Liver (tissue), 3 donors: ENCODE data around the gene TSPAN15.

Source experiments
- ATF3 ChIP-seq: IDR thresholded peaks from 2 replicates; pipeline ENCODE4 v1.6.1; 2016; ENCODE audit warnings: antibody characterized with exemption
- CTCF ChIP-seq: fragments of 150-350 bp; IDR thresholded peaks from 2 replicates; pipeline ENCODE4 v1.5.1; 2017; ENCODE audit warnings: improper control_type of control experiment, low read depth, low read length; ENCODE audit not compliant: missing input control
- EGR1 ChIP-seq, 2 donors: IDR thresholded peaks; 2 replicates each; pipeline ENCODE4 v1.6.1; 2016 to 2018; ENCODE audit warnings: antibody characterized with exemption in 2 of 2, low read depth in 2 of 2
- GABPA ChIP-seq, 2 donors: IDR thresholded peaks in 1 of 2; conservative IDR thresholded peaks in 1 of 2; 2 replicates each; pipeline ENCODE4 v1.6.1; 2016; ENCODE audit warnings: antibody characterized with exemption in 2 of 2, mild to moderate bottlenecking in 1 of 2, moderate library complexity in 1 of 2
- JUND ChIP-seq, 2 donors: IDR thresholded peaks; 2 replicates each; pipeline ENCODE4 v1.6.1; 2016; ENCODE audit warnings: antibody characterized with exemption in 2 of 2
- MAX ChIP-seq: IDR thresholded peaks from 2 replicates; pipeline ENCODE4 v1.6.1; 2016; ENCODE audit warnings: antibody characterized with exemption
- NR2F2 ChIP-seq: IDR thresholded peaks from 2 replicates; pipeline ENCODE4 v1.6.1; 2016; ENCODE audit warnings: antibody characterized with exemption
- RAD21 ChIP-seq, 2 donors: IDR thresholded peaks; 2 replicates each; pipeline ENCODE4 v1.6.1; 2016; ENCODE audit warnings: antibody characterized with exemption in 2 of 2, mild to moderate bottlenecking in 2 of 2
- REST ChIP-seq: IDR thresholded peaks from 2 replicates; pipeline ENCODE4 v1.6.1; 2016; ENCODE audit warnings: antibody characterized with exemption, mild to moderate bottlenecking
- RXRA ChIP-seq, 2 donors: IDR thresholded peaks; 2 replicates each; pipeline ENCODE4 v1.6.1; 2017 to 2018; ENCODE audit warnings: antibody characterized with exemption in 2 of 2, mild to moderate bottlenecking in 1 of 2
- SP1 ChIP-seq: IDR thresholded peaks from 2 replicates; pipeline ENCODE4 v1.6.1; 2018; ENCODE audit warnings: antibody characterized with exemption, mild to moderate bottlenecking
- TAF1 ChIP-seq: conservative IDR thresholded peaks from 2 replicates; pipeline ENCODE4 v1.6.1; 2016; ENCODE audit warnings: antibody characterized with exemption, mild to moderate bottlenecking
- YY1 ChIP-seq: IDR thresholded peaks from 2 replicates; pipeline ENCODE4 v1.6.1; 2016; ENCODE audit warnings: antibody characterized with exemption, mild to moderate bottlenecking
- ZBTB33 ChIP-seq: IDR thresholded peaks from 2 replicates; pipeline ENCODE4 v1.6.1; 2016; ENCODE audit warnings: antibody characterized with exemption
- donor health status: healthy.
- donor health status: healthy.

- TF ChIP-seq TAF1, result no peak
- TF ChIP-seq CTCF, result no peak
- no peak for TF ChIP-seq YY1
- no peak for TF ChIP-seq RAD21 (IDR thresholded peaks at IDR 0.05)
- TF ChIP-seq SP1, result no peak
- TF ChIP-seq JUND (IDR thresholded peaks at IDR 0.05), result peak in 1 of 2 donors; percentile 36
- peak; percentile 20 to 28 for TF ChIP-seq RXRA (IDR thresholded peaks at IDR 0.05)
- peak; percentile 90 for TF ChIP-seq NR2F2
- no peak for TF ChIP-seq MAX
- TF ChIP-seq EGR1 (IDR thresholded peaks at IDR 0.05; ENCODE audit: low read depth in 2 of 2), result no peak
- TF ChIP-seq ZBTB33, result no peak
- no peak for TF ChIP-seq ATF3
- no peak for TF ChIP-seq REST
- no peak for TF ChIP-seq GABPA (IDR thresholded peaks at IDR 0.05 in 1 of 2, conservative IDR thresholded peaks at IDR 0.05 in 1 of 2)
These were observed 23.6 kb downstream of the TSPAN15 start for GRCh38 chr10:69474742-69475432.
